HEK293T (cell line): ENCODE results near the gene TGFB2.

Experiments used
- ELF4 ChIP-seq: fragments of 450-650 bp; IDR thresholded peaks from 2 replicates; pipeline ENCODE4 v1.6.1; 2017; ENCODE audit warnings: antibody characterized with exemption
- FOXM1 ChIP-seq: fragments of 450-650 bp; IDR thresholded peaks from 2 replicates; pipeline ENCODE4 v1.6.1; 2017; ENCODE audit warnings: mild to moderate bottlenecking, borderline replicate concordance
- HDGF ChIP-seq: fragments of 450-650 bp; IDR thresholded peaks from 2 replicates; pipeline ENCODE4 v1.6.1; 2017; ENCODE audit warnings: antibody characterized with exemption, borderline replicate concordance
- NFRKB ChIP-seq: fragments of 450-650 bp; IDR thresholded peaks from 2 replicates; pipeline ENCODE4 v1.6.1; 2016; ENCODE audit warnings: mild to moderate bottlenecking, moderate library complexity
- SP1 ChIP-seq: fragments of 450-650 bp; IDR thresholded peaks from 2 replicates; pipeline ENCODE4 v1.6.1; 2017
- SUZ12 ChIP-seq: fragments of 450-650 bp; IDR thresholded peaks from 2 replicates; pipeline ENCODE4 v1.6.1; 2016; ENCODE audit warnings: mild to moderate bottlenecking
- TARDBP ChIP-seq: fragments of 450-650 bp; IDR thresholded peaks from 2 replicates; pipeline ENCODE4 v1.6.1; 2016
- ZNF384 ChIP-seq: fragments of 450-650 bp; IDR thresholded peaks from 2 replicates; pipeline ENCODE4 v1.6.1; 2016

DNA sequence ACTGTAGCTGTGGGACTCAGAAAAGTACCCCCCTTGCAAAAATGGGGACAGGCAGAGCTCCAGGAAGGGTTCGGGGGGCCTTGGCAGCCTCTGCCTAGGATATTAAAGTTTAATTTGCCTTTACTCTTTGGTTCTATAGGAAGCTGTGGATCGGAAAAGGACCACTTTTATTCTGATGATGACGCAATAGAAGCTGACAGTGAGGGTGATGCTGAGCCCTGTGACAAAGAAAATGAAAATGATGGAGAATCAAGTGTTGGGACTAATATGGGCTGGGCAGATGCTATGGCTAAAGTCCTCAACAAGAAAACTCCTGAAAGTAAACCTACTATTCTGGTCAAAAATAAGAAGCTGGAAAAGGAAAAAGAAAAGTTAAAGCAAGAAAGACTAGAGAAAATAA, 43.0 kb upstream of the TGFB2 start:
- TF ChIP-seq SP1: no peak
- TF ChIP-seq TARDBP: no peak
- no peak for TF ChIP-seq NFRKB
- no peak for TF ChIP-seq FOXM1
- TF ChIP-seq HDGF: no peak
- no peak for TF ChIP-seq ZNF384
- no peak for TF ChIP-seq SUZ12
- TF ChIP-seq ELF4: no peak
